HG03520 (cell line): ENCODE data around the gene RECQL5.

ENCODE experiments used
- ATAC-seq: cut with Tn5 transposase; IDR thresholded peaks from one replicate; pipeline ENCODE4 v1.9.1; 2021; ENCODE audit warnings: mild to moderate bottlenecking, moderate library complexity; ENCODE audit not compliant: unreplicated experiment

Gene RECQL5

DNA sequence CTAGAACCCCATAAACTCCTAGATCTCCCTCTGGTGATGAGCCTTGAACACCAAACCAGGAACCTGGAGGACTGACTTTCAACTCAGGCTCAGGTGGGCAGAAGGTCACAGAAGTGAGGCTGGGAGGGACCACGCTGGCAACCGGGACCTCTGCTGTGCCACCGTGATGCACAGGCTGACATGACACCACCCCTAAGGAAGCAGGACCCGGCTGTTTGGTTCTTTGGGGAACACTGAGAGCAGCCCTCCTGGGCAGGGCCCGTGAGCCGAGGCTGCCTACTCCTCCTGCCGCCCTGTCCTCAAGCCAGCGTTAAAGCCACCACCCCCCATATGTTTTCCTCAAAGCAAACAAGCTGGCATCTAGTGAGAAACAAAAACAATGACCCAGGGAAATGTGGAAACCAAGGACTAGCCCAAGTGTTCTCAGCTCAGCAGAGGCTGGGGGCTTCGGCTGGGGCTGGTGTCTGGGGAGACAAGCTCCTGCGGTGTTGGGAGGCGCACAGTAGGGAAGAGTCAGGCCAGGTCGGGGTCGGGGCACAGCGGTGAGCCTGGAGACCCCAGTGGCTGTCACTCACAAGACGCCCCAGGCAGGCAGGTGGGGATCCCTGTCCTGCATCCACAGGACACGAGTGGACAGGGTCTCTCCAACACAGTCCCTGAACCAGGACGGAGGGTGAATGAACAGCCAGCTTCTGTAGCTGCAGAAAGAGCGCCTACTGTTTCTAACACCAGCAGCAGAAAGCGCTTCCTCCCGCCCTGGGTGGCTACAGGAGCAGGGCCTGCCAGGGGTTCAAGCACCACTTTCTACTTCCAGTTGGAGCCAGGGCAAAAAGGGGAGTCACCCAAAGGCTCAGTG, 32.0 kb downstream of the RECQL5 start:
- no peak for ATAC-seq

DNA sequence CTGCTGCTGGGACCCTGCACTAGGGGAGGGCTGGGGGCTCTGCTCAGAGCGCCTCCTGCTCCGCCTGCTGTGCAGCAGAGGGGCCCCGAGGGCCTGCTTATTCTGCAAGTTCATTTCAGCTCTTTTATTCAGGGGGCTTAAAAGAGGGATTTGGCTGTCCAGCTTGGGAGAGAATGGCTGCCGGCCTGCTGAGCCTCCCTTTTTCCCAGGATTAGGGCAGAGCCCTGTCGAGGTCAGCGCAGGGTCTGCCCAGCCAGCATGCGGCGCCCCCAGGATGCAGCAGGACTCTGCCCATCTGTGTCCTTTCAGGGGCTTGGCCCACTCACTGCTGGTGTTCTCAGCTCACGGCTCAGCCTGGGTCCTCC, 32.6 kb downstream of the RECQL5 start:
- ATAC-seq, result no peak

DNA sequence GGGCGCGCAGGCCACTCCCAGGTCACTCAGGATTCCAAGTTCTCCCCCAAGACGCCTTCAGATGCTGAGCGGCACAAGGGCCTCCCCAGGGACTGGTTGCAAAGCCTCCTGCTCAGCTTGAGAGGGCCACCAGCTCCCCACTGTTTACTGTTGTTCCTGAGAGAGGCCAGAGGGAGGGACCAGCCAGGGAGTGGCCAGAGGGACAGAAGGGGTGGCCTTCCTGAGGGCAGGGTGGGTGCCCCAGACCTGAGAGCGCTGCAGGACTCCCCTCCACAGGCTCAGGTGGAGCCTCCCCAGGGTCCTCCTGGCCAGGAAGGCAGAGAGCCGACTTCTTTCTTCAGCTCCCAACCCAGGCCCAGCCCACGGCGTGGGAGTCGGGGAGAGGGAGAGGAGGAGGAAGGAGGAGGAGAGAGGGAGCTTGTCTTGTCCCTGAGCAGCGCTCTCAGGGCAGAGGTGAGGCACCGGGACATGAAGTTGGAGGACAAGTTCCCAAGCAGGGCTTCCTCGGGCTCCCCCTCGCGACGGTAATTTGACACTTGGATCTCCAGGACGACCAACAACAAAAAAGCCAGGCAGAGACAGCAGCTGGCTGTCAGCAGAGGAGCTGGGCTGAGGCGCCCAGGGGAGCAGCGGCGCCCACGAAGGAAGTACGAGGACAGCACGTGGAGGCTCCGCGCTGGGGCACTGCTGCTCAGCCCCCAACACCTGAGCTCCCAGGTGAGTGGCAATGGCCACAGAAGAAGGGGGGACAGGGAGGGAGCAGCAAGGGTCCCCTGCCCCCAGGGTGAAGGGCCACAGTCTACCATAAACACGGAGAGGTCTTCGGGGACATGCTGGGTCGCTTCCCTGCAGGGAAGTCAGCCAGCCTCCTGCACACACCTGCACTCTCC, 33.2 kb downstream of the RECQL5 start:
- ATAC-seq, result no peak

- no peak for ATAC-seq
These were observed 34.0 kb downstream of the RECQL5 start, which contains the start of gene SMIM5 for GRCh38 chr17:75632863-75633485. Gene SMIM5, plus strand, starts transcription at chr17:75633434. Its CDS starts 6,768 bp downstream, at chr17:75640202.

DNA sequence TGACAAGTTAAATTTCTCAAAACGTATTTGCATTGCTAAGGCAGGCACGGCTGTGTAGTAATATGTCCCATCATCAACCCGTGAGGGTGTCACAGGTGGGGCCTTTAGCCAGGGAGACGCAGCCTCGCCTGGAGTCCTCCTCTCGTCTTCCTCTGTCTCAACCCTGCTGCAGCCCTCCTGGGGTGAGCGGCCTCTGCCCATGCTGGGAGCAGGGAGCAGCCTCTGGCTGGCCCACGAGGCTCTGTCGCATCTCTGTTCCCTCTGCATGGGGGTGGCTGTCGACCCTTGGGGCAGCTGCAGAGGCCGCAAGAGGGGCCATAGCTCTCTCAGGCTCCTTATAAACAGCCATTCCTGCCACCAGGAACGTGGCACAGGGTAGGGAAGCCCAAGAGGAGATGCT, 34.5 kb downstream of the RECQL5 start:
- no peak for ATAC-seq

DNA sequence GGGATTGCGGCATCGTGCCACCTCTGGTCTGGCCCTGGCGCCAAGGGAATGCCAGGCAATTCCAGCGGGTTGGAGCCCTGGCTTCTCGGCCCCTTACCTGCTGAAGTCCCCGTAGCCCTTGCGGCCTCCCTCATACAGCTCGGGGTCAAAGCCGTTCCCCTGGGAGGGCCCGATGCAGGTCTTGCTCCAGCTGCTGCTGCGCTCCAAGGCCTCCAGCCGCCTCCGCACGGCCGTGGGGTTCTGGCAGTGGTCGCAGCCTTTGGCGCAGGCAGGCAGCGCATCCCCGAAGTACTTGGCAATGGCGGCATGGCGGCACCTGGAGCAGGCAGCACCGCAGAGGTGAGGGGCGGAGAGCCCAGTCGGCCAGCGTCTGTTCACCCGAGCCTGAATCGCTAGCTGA, 35.6 kb downstream of the RECQL5 start:
- no peak for ATAC-seq

- ATAC-seq, result no peak
These were observed 36.7 kb downstream of the RECQL5 start for GRCh38 chr17:75630071-75630917.

DNA sequence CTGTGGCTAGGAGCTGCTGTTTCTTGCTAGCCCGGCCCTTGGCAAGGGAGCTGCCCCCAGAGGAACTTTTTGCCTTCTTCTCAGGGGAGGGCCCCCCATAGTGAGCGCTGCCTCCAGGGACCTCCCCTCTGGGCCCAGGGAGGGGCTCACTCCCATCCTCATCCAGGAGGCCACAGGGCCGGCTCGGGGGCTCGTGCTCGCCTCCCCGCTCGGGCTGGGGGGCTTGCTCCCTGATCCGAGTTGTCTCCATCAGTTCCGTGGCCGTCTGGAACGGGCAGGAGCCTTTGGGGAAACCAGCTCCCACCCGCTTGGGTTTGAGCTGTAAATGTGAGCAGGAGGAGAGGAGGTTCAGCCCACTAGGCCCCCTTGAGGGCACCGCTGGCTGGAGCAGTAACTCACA, 37.8 kb downstream of the RECQL5 start:
- no peak for ATAC-seq

GRCh38 chr17:75628425-75628824, 38.5 kb downstream of the RECQL5 start:
- no peak for ATAC-seq

GRCh38 chr17:75627094-75627493, 39.9 kb downstream of the RECQL5 start:
- ATAC-seq, result no peak

- ATAC-seq, result no peak
These were observed 40.4 kb downstream of the RECQL5 start for GRCh38 chr17:75626496-75627038.

DNA sequence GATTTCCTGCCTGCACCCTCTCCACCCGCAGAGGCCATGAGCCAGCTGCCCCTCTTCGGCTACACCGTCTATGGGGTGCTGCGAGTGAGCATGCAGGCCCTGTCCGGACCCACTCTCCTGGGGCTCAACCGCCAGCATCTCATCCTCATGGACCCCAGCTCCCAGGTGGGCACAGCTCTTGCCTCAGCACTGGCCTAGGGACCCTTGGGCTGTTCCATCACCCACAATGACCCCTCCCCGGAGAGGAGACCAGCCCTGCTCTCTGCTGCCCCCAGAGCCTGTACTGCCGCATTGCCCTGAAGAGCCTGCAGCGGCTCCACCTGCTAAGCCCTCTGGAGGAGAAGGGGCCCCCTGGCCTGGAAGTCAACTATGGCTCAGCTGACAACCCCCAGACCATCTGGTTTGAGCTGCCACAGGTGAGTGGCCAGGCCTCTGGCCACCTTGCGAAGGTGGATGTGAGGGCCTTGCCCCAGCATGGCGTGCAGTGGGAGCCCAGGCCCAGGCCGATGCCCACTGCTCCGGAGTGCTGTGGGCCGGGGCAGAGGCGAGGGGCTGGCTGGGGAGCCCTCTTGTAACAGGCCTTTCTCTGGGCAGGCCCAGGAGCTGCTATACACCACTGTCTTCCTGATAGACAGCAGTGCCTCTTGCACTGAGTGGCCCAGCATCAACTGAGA, 41.0 kb downstream of the RECQL5 start:
- ATAC-seq, result no peak

GRCh38 chr17:75624714-75625345, 42.1 kb downstream of the RECQL5 start:
- ATAC-seq, result no peak

- no peak for ATAC-seq
These were observed 42.9 kb downstream of the RECQL5 start for GRCh38 chr17:75624021-75624420.

DNA sequence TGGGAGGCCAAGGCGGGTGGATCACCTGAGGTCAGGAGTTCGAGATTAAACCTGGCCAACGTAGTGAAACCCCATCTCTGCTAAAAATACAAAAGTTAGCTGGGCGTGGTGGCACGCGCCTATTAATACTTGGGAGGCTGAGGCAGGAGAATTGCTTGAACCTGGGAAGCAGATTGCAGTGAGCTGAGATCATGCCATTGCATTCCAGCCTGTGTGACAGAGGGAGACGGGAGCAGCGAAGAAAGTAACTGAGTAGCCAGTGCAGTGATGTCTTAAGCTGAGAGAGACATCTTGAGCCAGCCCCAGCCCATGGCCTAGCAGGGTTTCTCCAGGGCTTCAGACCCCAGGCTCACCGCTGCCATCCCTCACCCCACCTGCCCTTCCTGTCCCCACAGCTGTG, 43.6 kb downstream of the RECQL5 start:
- ATAC-seq, result no peak

- ATAC-seq, result no peak
These were observed 44.1 kb downstream of the RECQL5 start for GRCh38 chr17:75622771-75623273.

GRCh38 chr17:75622076-75622475, 44.9 kb downstream of the RECQL5 start:
- ATAC-seq, result no peak

DNA sequence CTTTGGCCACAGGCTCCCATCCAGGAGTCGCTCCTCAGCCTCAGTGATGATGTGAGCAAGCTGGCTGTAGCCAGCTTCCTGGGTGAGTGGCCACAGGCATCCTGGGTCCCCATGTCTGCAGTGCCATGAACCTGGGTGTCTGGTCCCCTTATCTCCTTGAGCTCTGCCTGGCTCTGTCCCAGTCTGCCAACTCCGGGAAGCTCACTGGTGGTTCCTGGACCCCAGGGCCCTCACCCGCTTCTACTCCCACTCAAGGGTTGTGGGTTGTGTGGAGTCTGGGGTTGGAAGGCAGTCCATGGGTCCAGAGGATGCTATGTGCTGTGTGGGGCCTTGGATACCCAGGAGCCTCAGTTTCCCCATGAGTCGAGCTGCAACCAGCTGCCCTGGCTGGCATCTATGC, 45.5 kb downstream of the RECQL5 start:
- ATAC-seq, result no peak
